Stimulated activated naive CD8-positive, alpha-beta T cell treated with anti-CD3 and anti-CD28 coated beads, Interleukin-15, amount 100 ng/mL, for 72 hours (primary cell): ENCODE data around the gene ZPBP2.
"Not testable (repeated sequence)": the region's sequence is repeated elsewhere in the genome, so short reads cannot be mapped to it uniquely, and the experiment has no call there.

Experiments used
- ATAC-seq: fragments of 150-1000 bp; cut with Tn5 transposase; 2 replicates; pipeline ENCODE4 v1.10.0; 2021; ENCODE audit warnings: mild to moderate bottlenecking, moderate library complexity
- DNase-seq, 2 donors: peaks; one replicate each; pipeline ENCODE4 v3.0.0; 2021 to 2022
- H3K27ac Mint-ChIP-seq, 2 donors: one replicate each; pipeline ENCODE4 v1.8.0; 2022; ENCODE audit warnings: mild to moderate bottlenecking in 2 of 2, mixed read lengths in 2 of 2, moderate library complexity in 2 of 2
- H3K27me3 Mint-ChIP-seq: one replicate; pipeline ENCODE4 v1.8.0; 2022; ENCODE audit warnings: mixed read lengths
- H3K4me1 Mint-ChIP-seq: one replicate; pipeline ENCODE4 v1.8.0; 2022; ENCODE audit warnings: mild to moderate bottlenecking, mixed read lengths
- H3K4me3 Mint-ChIP-seq, 2 donors: one replicate each; pipeline ENCODE4 v1.8.0; 2022; ENCODE audit warnings: mild to moderate bottlenecking in 2 of 2, mixed read lengths in 2 of 2, moderate library complexity in 1 of 2
- H3K9me3 Mint-ChIP-seq, 2 donors: one replicate each; pipeline ENCODE4 v1.8.0; 2022; ENCODE audit warnings: mixed read lengths in 2 of 2

ZPBP2 gene

GRCh38 chr17:39845052-39845846 lies 22.8 kb upstream of the ZPBP2 start:
- H3K27me3 Mint-ChIP-seq = no peaks in the 10 kb centered on the region
- DNase-seq (no peak), ATAC-seq (no peak)
- H3K9me3 Mint-ChIP-seq = no peaks in the 10 kb centered on the region
- H3K27ac Mint-ChIP-seq = peak overlapping the region; percentile 59 to 62
- peaks cover 91% of the 10 kb centered on the region for H3K4me1 Mint-ChIP-seq
- H3K4me3 Mint-ChIP-seq = peak overlapping the region in 1 of 2 donors; percentile 82

- H3K27me3 Mint-ChIP-seq = no peaks in the 10 kb centered on the region
- H3K4me3 Mint-ChIP-seq = peak overlapping the region; percentile 31 to 41
- no peak for ATAC-seq
- H3K9me3 Mint-ChIP-seq = no peaks in the 10 kb centered on the region
- H3K27ac Mint-ChIP-seq = peak overlapping the region in 1 of 2 donors; percentile 40
- DNase-seq = no peak
- H3K4me1 Mint-ChIP-seq = peaks cover 81% of the 10 kb centered on the region
Measured at GRCh38 chr17:39846205-39846604, 21.8 kb upstream of the ZPBP2 start.

GRCh38 chr17:39848600-39848999 lies 19.4 kb upstream of the ZPBP2 start:
- DNase-seq = no peak
- Mint-ChIP-seq H3K4me1 (peaks cover 73% of the 10 kb centered on the region), H3K27ac (no peak overlapping the region), H3K27me3 (no peaks in the 10 kb centered on the region), H3K4me3 (peak overlapping the region; percentile 30 to 40), H3K9me3 (no peaks in the 10 kb centered on the region)
- ATAC-seq = no peak

GRCh38 chr17:39850186-39850585 lies 17.8 kb upstream of the ZPBP2 start:
- not testable (repeated sequence) for ATAC-seq, H3K9me3 Mint-ChIP-seq, DNase-seq, H3K27me3 Mint-ChIP-seq, H3K4me3 Mint-ChIP-seq, H3K27ac Mint-ChIP-seq
- H3K4me1 Mint-ChIP-seq = peaks cover 69% of the 10 kb centered on the region

GRCh38 chr17:39852239-39852638 lies 15.8 kb upstream of the ZPBP2 start:
- Mint-ChIP-seq H3K4me1 (peaks cover 54% of the 10 kb centered on the region), H3K27me3 (no peaks in the 10 kb centered on the region), H3K27ac (peak overlapping the region in 1 of 2 donors; percentile 74), H3K4me3 (peak overlapping the region; percentile 3 to 50), H3K9me3 (no peaks in the 10 kb centered on the region)
- ATAC-seq (peak; percentile 79), DNase-seq (no peak)

- Mint-ChIP-seq H3K9me3 (no peaks in the 10 kb centered on the region), H3K4me1 (peaks cover 47% of the 10 kb centered on the region), H3K27ac (no peak overlapping the region), H3K27me3 (no peaks in the 10 kb centered on the region), H3K4me3 (no peak overlapping the region)
- DNase-seq = no peak
- no peak for ATAC-seq
Measured at GRCh38 chr17:39854909-39855308, 13.1 kb upstream of the ZPBP2 start.

- not testable (repeated sequence) for ATAC-seq, H3K9me3 Mint-ChIP-seq, H3K27ac Mint-ChIP-seq, DNase-seq, H3K27me3 Mint-ChIP-seq, H3K4me3 Mint-ChIP-seq
- peaks cover 48% of the 10 kb centered on the region for H3K4me1 Mint-ChIP-seq
Measured at GRCh38 chr17:39855911-39856649, 11.9 kb upstream of the ZPBP2 start.

GRCh38 chr17:39861235-39861634 lies 6.8 kb upstream of the ZPBP2 start:
- peaks cover 43% of the 10 kb centered on the region for H3K4me1 Mint-ChIP-seq
- H3K27ac Mint-ChIP-seq = peak overlapping the region; percentile 86 to 91
- no peaks in the 10 kb centered on the region for H3K9me3 Mint-ChIP-seq
- H3K4me3 Mint-ChIP-seq = peak overlapping the region; percentile 70 to 78
- DNase-seq (no peak), ATAC-seq (peak; percentile 29)
- no peaks in the 10 kb centered on the region for H3K27me3 Mint-ChIP-seq

GRCh38 chr17:39863244-39863917 lies 4.6 kb upstream of the ZPBP2 start:
- H3K4me1 Mint-ChIP-seq = peaks cover 54% of the 10 kb centered on the region
- H3K4me3 Mint-ChIP-seq = peak overlapping the region; percentile 78 to 96
- H3K9me3 Mint-ChIP-seq = no peaks in the 10 kb centered on the region
- H3K27ac Mint-ChIP-seq = peak overlapping the region; percentile 93 to 95
- H3K27me3 Mint-ChIP-seq = no peaks in the 10 kb centered on the region
- no peak for ATAC-seq
- DNase-seq = no peak

- H3K27me3 Mint-ChIP-seq = no peaks in the 10 kb centered on the region
- H3K4me3 Mint-ChIP-seq = peak within 1 kb of the TSS; percentile 78 to 96
- peaks cover 60% of the 10 kb centered on the region for H3K4me1 Mint-ChIP-seq
- ATAC-seq (peak; percentile 65), DNase-seq (peak; percentile 76 to 91)
- H3K9me3 Mint-ChIP-seq = peaks cover 0 to 2% of the 10 kb centered on the region in 2 donors
- H3K27ac Mint-ChIP-seq = peak within 1 kb of the TSS; percentile 93 to 95
Measured at GRCh38 chr17:39863918-39864746, 3.9 kb upstream of the ZPBP2 start, which contains the start of gene IKZF3. Gene IKZF3, minus strand, starts transcription at chr17:39864312. Its CDS starts 186 bp downstream, at chr17:39864126.

- Mint-ChIP-seq H3K9me3 (peaks cover 0 to 3% of the 10 kb centered on the region in 2 donors), H3K4me1 (peaks cover 52% of the 10 kb centered on the region), H3K27ac (peak overlapping the region in 1 of 2 donors; percentile 67), H3K4me3 (peak overlapping the region in 1 of 2 donors; percentile 31), H3K27me3 (no peaks in the 10 kb centered on the region)
- no peak for DNase-seq
- no peak for ATAC-seq
Measured at GRCh38 chr17:39866013-39866730, 1.8 kb upstream of the ZPBP2 start.

- Mint-ChIP-seq H3K27me3 (no peaks in the 10 kb centered on the region), H3K27ac (peak overlapping the region; percentile 89 to 98), H3K4me1 (peaks cover 52% of the 10 kb centered on the region), H3K4me3 (peak overlapping the region; percentile 71 to 83), H3K9me3 (peaks cover 0 to 3% of the 10 kb centered on the region in 2 donors)
- DNase-seq = peak; percentile 65 to 80
- ATAC-seq = peak; percentile 91
Measured at GRCh38 chr17:39867084-39867879, 720 bp upstream of the ZPBP2 start.

GRCh38 chr17:39868554-39868942 lies 546 bp downstream of the ZPBP2 start:
- Mint-ChIP-seq H3K4me1 (peaks cover 52% of the 10 kb centered on the region), H3K27me3 (no peaks in the 10 kb centered on the region), H3K4me3 (peak overlapping the region; percentile 68 to 83), H3K9me3 (peaks cover 0 to 3% of the 10 kb centered on the region in 2 donors), H3K27ac (peak overlapping the region in 1 of 2 donors; percentile 89)
- ATAC-seq (no peak), DNase-seq (no peak)

GRCh38 chr17:39870776-39871175 lies 2.8 kb downstream of the ZPBP2 start:
- ATAC-seq (no peak), DNase-seq (no peak)
- peaks cover 34% of the 10 kb centered on the region for H3K4me1 Mint-ChIP-seq
- peaks cover 0 to 3% of the 10 kb centered on the region in 2 donors for H3K9me3 Mint-ChIP-seq
- no peak overlapping the region for H3K4me3 Mint-ChIP-seq
- no peaks in the 10 kb centered on the region for H3K27me3 Mint-ChIP-seq
- no peak overlapping the region for H3K27ac Mint-ChIP-seq
